NCI-H748 (cell line): ENCODE measurements around the gene ZNF385D.

Experiments used
- DNase-seq: peaks from one replicate; lab custom pipeline; 2025; ENCODE audit not compliant: unreplicated experiment; lab: John Stamatoyannopoulos, UW

ZNF385D gene

GRCh38 chr3:21750831-21751391 is at the start of gene ZNF385D:
Gene ZNF385D (minus strand): TSS chr3:21751210. CDS start chr3:21750916, 294 bp downstream.
- DNase-seq = peak; percentile 58

- DNase-seq = no peak
Observed at GRCh38 chr3:21798356-21799088, 47.5 kb upstream of the ZNF385D start.

- DNase-seq = no peak
Observed at GRCh38 chr3:21795921-21796320, 44.9 kb upstream of the ZNF385D start.

GRCh38 chr3:21795152-21795837 is 44.3 kb upstream of the ZNF385D start:
- DNase-seq = peak; percentile 77

- no peak for DNase-seq
Observed at GRCh38 chr3:21794291-21794690, 43.3 kb upstream of the ZNF385D start.

GRCh38 chr3:21792176-21792575 is 41.2 kb upstream of the ZNF385D start:
- peak; percentile 67 for DNase-seq

GRCh38 chr3:21791356-21791755 is 40.3 kb upstream of the ZNF385D start:
- no peak for DNase-seq

- no peak for DNase-seq
Observed at GRCh38 chr3:21790466-21790865, 39.5 kb upstream of the ZNF385D start.

- DNase-seq = no peak
Observed at GRCh38 chr3:21789730-21790129, 38.7 kb upstream of the ZNF385D start.

- DNase-seq = no peak
Observed at GRCh38 chr3:21786438-21786797, 35.4 kb upstream of the ZNF385D start.

GRCh38 chr3:21785765-21786437 is 34.9 kb upstream of the ZNF385D start:
- DNase-seq = no peak

GRCh38 chr3:21783839-21784238 is 32.8 kb upstream of the ZNF385D start:
- DNase-seq = no peak

GRCh38 chr3:21781355-21781754 is 30.3 kb upstream of the ZNF385D start:
- no peak for DNase-seq

GRCh38 chr3:21779909-21780308 is 28.9 kb upstream of the ZNF385D start:
- DNase-seq = peak; percentile 40

- DNase-seq = no peak
Observed at GRCh38 chr3:21778715-21779114, 27.7 kb upstream of the ZNF385D start.

- no peak for DNase-seq
Observed at GRCh38 chr3:21777821-21778220, 26.8 kb upstream of the ZNF385D start.

- DNase-seq = no peak
Observed at GRCh38 chr3:21766002-21766401, 15.0 kb upstream of the ZNF385D start.

GRCh38 chr3:21755896-21756295 is 4.9 kb upstream of the ZNF385D start:
- no peak for DNase-seq

GRCh38 chr3:21754839-21755238 is 3.8 kb upstream of the ZNF385D start:
- DNase-seq = no peak

GRCh38 chr3:21752749-21753347 is 1.8 kb upstream of the ZNF385D start:
- peak; percentile 58 for DNase-seq

GRCh38 chr3:21751886-21752285 is 876 bp upstream of the ZNF385D start:
- no peak for DNase-seq
